HG02852 (cell line): ENCODE measurements around the gene ACBD4.
"Not testable (repeated sequence)": the region's sequence is repeated elsewhere in the genome, so short reads cannot be mapped to it uniquely, and the experiment has no call there.

Source experiments
- ATAC-seq: cut with Tn5 transposase; IDR thresholded peaks from one replicate; pipeline ENCODE4 v1.9.1; 2021; ENCODE audit warnings: mild to moderate bottlenecking, moderate library complexity; ENCODE audit not compliant: unreplicated experiment

The ACBD4 gene

GRCh38 chr17:45117848-45118646 is 17.4 kb upstream of the ACBD4 start:
- no peak for ATAC-seq

- no peak for ATAC-seq
Measured at GRCh38 chr17:45118691-45119090, 16.8 kb upstream of the ACBD4 start.

- no peak for ATAC-seq
Measured at GRCh38 chr17:45119964-45120363, 15.5 kb upstream of the ACBD4 start.

GRCh38 chr17:45120558-45120957 is 14.9 kb upstream of the ACBD4 start:
- no peak for ATAC-seq

- ATAC-seq: no peak
Measured at GRCh38 chr17:45121055-45121454, 14.4 kb upstream of the ACBD4 start.

GRCh38 chr17:45123076-45123770 is 12.3 kb upstream of the ACBD4 start:
- ATAC-seq: no peak

GRCh38 chr17:45123930-45124796 is 11.3 kb upstream of the ACBD4 start:
- ATAC-seq: no peak

GRCh38 chr17:45124797-45125122 is 10.7 kb upstream of the ACBD4 start:
- not testable (repeated sequence) for ATAC-seq

- ATAC-seq: no peak
Measured at GRCh38 chr17:45125509-45125908, 10.0 kb upstream of the ACBD4 start.

GRCh38 chr17:45127207-45127547 is 8.3 kb upstream of the ACBD4 start:
- ATAC-seq: no peak

GRCh38 chr17:45127548-45128300 is 7.8 kb upstream of the ACBD4 start:
- ATAC-seq: no peak

GRCh38 chr17:45128331-45128730 is 7.2 kb upstream of the ACBD4 start:
- no peak for ATAC-seq

GRCh38 chr17:45128989-45129388 is 6.5 kb upstream of the ACBD4 start:
- no peak for ATAC-seq

GRCh38 chr17:45129426-45129939 is 6.0 kb upstream of the ACBD4 start:
- no peak for ATAC-seq

- ATAC-seq: no peak
Measured at GRCh38 chr17:45129940-45130680, 5.4 kb upstream of the ACBD4 start.

GRCh38 chr17:45130681-45131615 is 4.5 kb upstream of the ACBD4 start:
- no peak for ATAC-seq

GRCh38 chr17:45131616-45132319 is 3.7 kb upstream of the ACBD4 start:
- ATAC-seq: no peak

GRCh38 chr17:45132320-45132571 is 3.2 kb upstream of the ACBD4 start, which contains the start of gene PLCD3:
Gene PLCD3 (minus strand): TSS chr17:45132515. CDS start chr17:45132410, 105 bp downstream.
- no peak for ATAC-seq
